AG04450 (cell line): ENCODE measurements around the gene UNC5A. TPM values are rescaled to one million over a fixed set of nuclear protein-coding genes. Genes with fewer than 3 reads are reported as not detected.

Source experiments
- CTCF ChIA-PET: fragments of 300-600, 350-600 bp; formaldehyde crosslinking; extraction: SDS; loops from one replicate; lab custom pipeline; 2022; ENCODE audit warnings: antibody characterized with exemption, inconsistent platforms; lab: Charles Lee
- POLR2A ChIA-PET: fragments of 350-600 bp; formaldehyde crosslinking; extraction: SDS; loops from one replicate; lab custom pipeline; 2021; ENCODE audit warnings: antibody characterized with exemption, inconsistent platforms; lab: Yijun Ruan, JAX
- DNase-seq: peaks from one replicate; pipeline ENCODE4 v3.0.0-alpha.2; 2011; ENCODE audit warnings: low read depth, low spot score
- H3K27ac ChIP-seq: one replicate; pipeline ENCODE4 v1.5.1; 2012; ENCODE audit warnings: low read depth, low read length, control low read depth
- H3K27me3 ChIP-seq: one replicate; pipeline ENCODE4 v1.6.0; 2012; ENCODE audit warnings: low read length; ENCODE audit not compliant: control insufficient read depth, insufficient read depth
- H3K4me3 ChIP-seq: 2 replicates; pipeline ENCODE4 v1.5.1; 2011; ENCODE audit warnings: mild to moderate bottlenecking, low read depth, low read length, control low read depth
- H3K9me3 ChIP-seq: 2 replicates; pipeline ENCODE4 v1.5.1; 2012; ENCODE audit warnings: low read length; ENCODE audit not compliant: control insufficient read depth, insufficient read depth
- polyA plus RNA-seq: library from polyadenylated mRNA; depleted of rRNA; stranded (reverse); fragments of >200 nt; gene quantifications from 2 replicates; pipeline ENCODE4 v1.2.3, GENCODE V29; 2011
- TF ChIP-seq, protein P1 (sequence below): IDR thresholded peaks from 2 replicates; pipeline ENCODE4 v1.5.1; 2011; ENCODE audit warnings: low read depth, low read length, control low read depth, inconsistent platforms

UNC5A gene
- polyA plus RNA-seq, 1 experiment: not detected

DNA sequence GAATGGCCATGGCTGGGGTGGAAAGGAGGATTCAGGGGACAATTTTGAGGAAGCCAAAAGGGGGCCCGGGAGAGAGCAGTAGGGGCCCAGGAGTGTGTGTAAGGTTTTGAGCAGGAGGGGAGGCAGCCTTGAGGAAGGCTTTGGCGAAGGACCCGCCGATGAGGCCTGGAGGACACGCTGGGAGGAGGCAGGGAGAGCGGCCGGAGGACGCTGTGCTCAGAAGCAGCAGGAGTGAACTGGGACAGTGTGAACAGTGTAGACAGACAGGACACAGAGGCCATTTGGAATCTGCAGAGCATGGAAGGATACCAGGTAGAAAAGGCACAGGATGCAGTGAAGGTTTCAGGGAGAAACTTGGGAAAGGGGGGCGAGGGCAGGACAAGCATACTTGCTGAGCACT lies 14.9 kb downstream of the UNC5A start:
- H3K27me3 ChIP-seq: peaks cover 12% of the 10 kb centered on the region
- DNase-seq: no peak
- POLR2A ChIA-PET: no interaction called here
- peaks cover 2% of the 10 kb centered on the region; the same call in 1 of the 2 replicates for H3K9me3 ChIP-seq
- CTCF ChIA-PET: interaction anchor here (1.5 kb wide), 1 partner anchor 165 kb away, joined by 4 read pairs; no protein-coding TSS in a partner anchor
- H3K27ac ChIP-seq: no peak overlapping the region
- TF ChIP-seq, protein P1, sequence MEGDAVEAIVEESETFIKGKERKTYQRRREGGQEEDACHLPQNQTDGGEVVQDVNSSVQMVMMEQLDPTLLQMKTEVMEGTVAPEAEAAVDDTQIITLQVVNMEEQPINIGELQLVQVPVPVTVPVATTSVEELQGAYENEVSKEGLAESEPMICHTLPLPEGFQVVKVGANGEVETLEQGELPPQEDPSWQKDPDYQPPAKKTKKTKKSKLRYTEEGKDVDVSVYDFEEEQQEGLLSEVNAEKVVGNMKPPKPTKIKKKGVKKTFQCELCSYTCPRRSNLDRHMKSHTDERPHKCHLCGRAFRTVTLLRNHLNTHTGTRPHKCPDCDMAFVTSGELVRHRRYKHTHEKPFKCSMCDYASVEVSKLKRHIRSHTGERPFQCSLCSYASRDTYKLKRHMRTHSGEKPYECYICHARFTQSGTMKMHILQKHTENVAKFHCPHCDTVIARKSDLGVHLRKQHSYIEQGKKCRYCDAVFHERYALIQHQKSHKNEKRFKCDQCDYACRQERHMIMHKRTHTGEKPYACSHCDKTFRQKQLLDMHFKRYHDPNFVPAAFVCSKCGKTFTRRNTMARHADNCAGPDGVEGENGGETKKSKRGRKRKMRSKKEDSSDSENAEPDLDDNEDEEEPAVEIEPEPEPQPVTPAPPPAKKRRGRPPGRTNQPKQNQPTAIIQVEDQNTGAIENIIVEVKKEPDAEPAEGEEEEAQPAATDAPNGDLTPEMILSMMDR: no peak
- no peak overlapping the region for H3K4me3 ChIP-seq

DNA sequence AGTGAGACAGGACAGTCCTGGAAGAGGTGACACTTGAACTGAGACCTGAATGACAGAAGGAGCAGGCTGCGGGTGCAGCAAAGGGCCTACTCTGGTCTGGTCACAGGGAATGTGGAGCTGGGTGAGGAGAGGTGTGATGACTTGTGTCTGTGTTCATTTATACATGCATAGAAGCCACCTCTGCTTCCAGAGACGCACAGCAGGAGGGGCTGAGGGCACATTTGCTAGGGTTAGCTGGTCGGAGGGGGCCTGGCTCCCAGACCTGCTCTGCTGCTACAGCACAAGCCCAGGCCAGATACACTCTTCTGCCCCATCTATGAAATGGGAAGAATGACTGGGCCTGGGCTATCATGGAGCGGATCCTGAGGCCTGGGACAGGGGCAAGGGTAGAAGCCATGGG lies 15.6 kb downstream of the UNC5A start:
- peaks cover 7% of the 10 kb centered on the region; the same call in 1 of the 2 replicates for H3K9me3 ChIP-seq
- H3K4me3 ChIP-seq: no peak overlapping the region
- TF ChIP-seq, protein P1: no peak
- no peak overlapping the region for H3K27ac ChIP-seq
- no peak for DNase-seq
- POLR2A ChIA-PET: no interaction called here
- peaks cover 10% of the 10 kb centered on the region for H3K27me3 ChIP-seq
- CTCF ChIA-PET: no interaction called here

DNA sequence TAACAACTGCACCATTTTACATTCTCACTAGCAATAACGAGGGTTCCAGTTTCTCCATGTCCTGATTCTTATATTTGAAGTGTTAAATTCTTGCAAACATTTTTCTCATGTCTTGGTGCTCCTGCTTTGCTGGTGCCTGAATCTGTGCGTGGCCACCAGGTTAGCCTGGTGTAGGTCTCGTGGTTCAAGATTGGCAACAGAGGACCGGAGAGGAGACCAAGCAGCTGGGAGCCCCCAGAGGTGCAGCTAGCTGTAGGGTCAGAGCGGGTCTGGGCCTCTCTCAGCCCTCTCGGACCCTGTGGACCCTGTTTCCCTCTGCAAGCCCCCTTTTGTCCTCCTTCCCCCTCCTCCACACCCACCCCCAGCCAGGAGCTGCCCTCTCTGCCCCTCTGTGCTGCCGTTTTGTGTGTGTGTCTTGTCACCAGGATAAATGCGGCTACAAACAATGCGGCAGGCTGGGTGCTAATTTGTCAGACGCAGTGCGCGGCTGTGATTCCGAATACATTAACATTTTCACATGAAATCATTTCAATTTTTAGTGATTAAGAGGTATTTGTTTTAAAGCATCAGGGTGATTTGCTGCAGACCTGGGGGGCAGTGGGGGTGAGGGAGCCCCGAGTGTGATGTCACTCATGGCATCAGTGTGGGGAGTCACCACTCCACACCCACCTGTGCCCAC lies 17.5 kb downstream of the UNC5A start:
- no peak overlapping the region for H3K4me3 ChIP-seq
- H3K9me3 ChIP-seq: peaks cover 7% of the 10 kb centered on the region; the same call in 1 of the 2 replicates
- CTCF ChIA-PET: interaction anchor here (0.6 kb wide), 1 partner anchor 218 kb away, joined by 3 read pairs; no protein-coding TSS in a partner anchor
- TF ChIP-seq, protein P1: no peak
- peaks cover 8% of the 10 kb centered on the region for H3K27me3 ChIP-seq
- POLR2A ChIA-PET: no interaction called here
- no peak for DNase-seq
- no peak overlapping the region for H3K27ac ChIP-seq

DNA sequence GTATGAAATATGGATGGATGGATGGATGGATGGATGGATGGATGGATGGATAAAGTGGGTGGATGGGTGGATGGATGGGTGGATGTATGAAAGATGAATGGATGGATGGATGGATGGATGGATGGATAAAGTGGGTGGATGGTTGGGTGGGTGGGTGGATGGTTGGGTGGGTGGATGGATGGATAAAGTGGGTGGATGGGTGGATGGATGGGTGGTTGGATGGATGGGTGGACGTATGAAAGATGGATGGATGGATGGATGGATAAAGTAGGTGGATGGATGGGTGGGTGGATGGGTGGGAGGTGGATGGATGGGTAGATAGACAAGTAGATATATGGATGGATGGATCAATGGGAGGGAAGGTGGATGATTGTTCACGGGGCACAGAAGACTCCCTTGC lies 19.0 kb downstream of the UNC5A start:
- Histone ChIP-seq H3K4me3 (no peak overlapping the region), H3K9me3 (peaks cover 7% of the 10 kb centered on the region; the same call in 1 of the 2 replicates), H3K27ac (no peak overlapping the region), H3K27me3 (peaks cover 6% of the 10 kb centered on the region)
- ChIA-PET POLR2A (no interaction called here), CTCF (no interaction called here)
- no peak for DNase-seq
- TF ChIP-seq, protein P1: no peak

DNA sequence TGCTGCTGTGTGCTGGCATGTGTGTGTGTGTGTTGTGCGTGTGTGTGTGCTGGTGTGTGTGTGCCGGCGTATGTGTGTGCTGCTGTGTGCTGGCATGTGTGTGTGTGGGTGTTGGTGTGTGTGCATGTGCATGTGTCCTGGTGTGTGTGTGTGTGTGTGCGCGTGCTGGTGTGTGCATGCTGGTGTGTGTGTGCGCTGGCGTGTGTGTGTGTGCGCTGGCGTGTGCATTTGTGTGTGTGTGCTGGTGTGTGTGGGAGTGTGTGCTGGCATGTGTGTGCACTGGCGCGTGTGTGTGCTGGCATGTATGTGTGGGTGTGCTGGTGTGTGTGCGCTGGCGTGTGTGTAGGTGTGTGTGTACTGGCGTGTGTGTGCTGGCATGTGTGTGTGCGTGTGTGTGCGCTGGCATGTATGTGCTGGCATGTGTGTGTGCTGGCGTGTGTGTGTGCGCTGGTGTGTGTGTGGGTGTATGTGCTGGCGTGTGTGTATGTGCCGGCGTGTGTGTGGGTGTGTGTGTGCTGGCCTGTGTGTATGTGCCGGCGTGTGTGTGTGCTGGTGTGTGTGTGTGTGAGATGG lies 20.1 kb downstream of the UNC5A start:
- Histone ChIP-seq H3K27me3 (peaks cover 5% of the 10 kb centered on the region), H3K4me3 (no peak overlapping the region), H3K27ac (no peak overlapping the region), H3K9me3 (peaks cover 7% of the 10 kb centered on the region; the same call in 1 of the 2 replicates)
- TF ChIP-seq, protein P1: no peak
- POLR2A ChIA-PET: no interaction called here
- CTCF ChIA-PET: no interaction called here
- no peak for DNase-seq
